Osteoblast (primary cell): Measurements from ENCODE around the gene TRIM10. TPM values are rescaled to one million over a fixed set of nuclear protein-coding genes. Genes with fewer than 3 reads are reported as not detected.
"Not testable (repeated sequence)": the region's sequence is repeated elsewhere in the genome, so short reads cannot be mapped to it uniquely, and the experiment has no call there.

Experiments
- DNase-seq: peaks from one replicate; pipeline ENCODE4 v3.0.0; 2011; ENCODE audit warnings: low spot score, mixed read lengths; ENCODE audit not compliant: insufficient read length; ENCODE audit errors: missing footprints
- H2AFZ ChIP-seq: 2 replicates; pipeline ENCODE4 v1.6.0; 2011; ENCODE audit warnings: mild to moderate bottlenecking, low read length
- H3K27ac ChIP-seq: 2 replicates; pipeline ENCODE4 v1.5.1; 2011; ENCODE audit warnings: mild to moderate bottlenecking, low read depth, low read length, moderate library complexity
- H3K27me3 ChIP-seq: 2 replicates; pipeline ENCODE4 v1.6.0; 2012; ENCODE audit warnings: mild to moderate bottlenecking, control low read depth, inconsistent platforms, low read length, moderate library complexity; ENCODE audit not compliant: insufficient read depth
- H3K36me3 ChIP-seq: 2 replicates; pipeline ENCODE4 v1.5.1; 2011; ENCODE audit warnings: mild to moderate bottlenecking, low read length, control low read depth, moderate library complexity; ENCODE audit not compliant: insufficient read depth
- H3K4me1 ChIP-seq: 2 replicates; pipeline ENCODE4 v1.5.1; 2011; ENCODE audit warnings: mild to moderate bottlenecking, low read length, control low read depth, moderate library complexity; ENCODE audit not compliant: insufficient read depth
- H3K4me2 ChIP-seq: 2 replicates; pipeline ENCODE4 v1.6.0; 2011; ENCODE audit warnings: mild to moderate bottlenecking, low read length; ENCODE audit not compliant: insufficient read depth
- H3K4me3 ChIP-seq: fragments of 200-600 bp; sonication (generic); 3 replicates; pipeline ENCODE4 v1.5.1; 2012; ENCODE audit warnings: mild to moderate bottlenecking, low read length, inconsistent platforms; ENCODE audit not compliant: insufficient read depth
- H3K79me2 ChIP-seq: 2 replicates; pipeline ENCODE4 v1.6.0; 2012; ENCODE audit warnings: mild to moderate bottlenecking, low read length, control low read depth, inconsistent platforms; ENCODE audit not compliant: insufficient read depth
- H3K9me3 ChIP-seq: 2 replicates; pipeline ENCODE4 v1.5.1; 2011; ENCODE audit warnings: low read depth, low read length, control low read depth
- H4K20me1 ChIP-seq: 2 replicates; pipeline ENCODE4 v1.6.0; 2012; ENCODE audit warnings: mild to moderate bottlenecking, low read length, control low read depth; ENCODE audit not compliant: insufficient read depth
- CTCF ChIP-seq: IDR thresholded peaks from 2 replicates; pipeline ENCODE4 v1.5.1; 2011; ENCODE audit warnings: mild to moderate bottlenecking, low read depth, low read length, moderate library complexity; ENCODE audit errors: extremely low read depth
- total RNA-seq: library from RNA; depleted of rRNA; stranded (reverse); fragments of >200 nt; gene quantifications from 2 replicates; pipeline ENCODE4 v1.2.3, GENCODE V29; 2012

The TRIM10 gene
- total RNA-seq, 1 donor, result not detected

- Histone ChIP-seq H3K36me3 (no peaks in the 10 kb centered on the region), H3K27me3 (peaks cover 59% of the 10 kb centered on the region), H4K20me1 (no peaks in the 10 kb centered on the region), H3K27ac (no peak overlapping the region), H3K4me2 (no peak overlapping the region), H3K4me1 (no peaks in the 10 kb centered on the region), H3K79me2 (no peaks in the 10 kb centered on the region), H3K9me3 (no peaks in the 10 kb centered on the region), H2AFZ (no peak overlapping the region), H3K4me3 (no peak overlapping the region)
- TF ChIP-seq CTCF, result no peak
- no peak for DNase-seq
These were observed 6.1 kb upstream of the TRIM10 start for GRCh38 chr6:30167101-30167500.

GRCh38 chr6:30165238-30165637 lies 4.2 kb upstream of the TRIM10 start:
- peaks cover 41% of the 10 kb centered on the region for H3K27me3 ChIP-seq
- DNase-seq, H3K4me3 ChIP-seq, H2AFZ ChIP-seq, H3K36me3 ChIP-seq, H4K20me1 ChIP-seq, H3K4me1 ChIP-seq, H3K4me2 ChIP-seq, H3K27ac ChIP-seq, H3K9me3 ChIP-seq, H3K79me2 ChIP-seq: not testable (repeated sequence)

- Histone ChIP-seq H3K4me3 (no peak overlapping the region), H3K4me1 (no peaks in the 10 kb centered on the region), H3K79me2 (no peaks in the 10 kb centered on the region), H3K4me2 (no peak overlapping the region), H3K27me3 (peaks cover 37% of the 10 kb centered on the region), H3K27ac (no peak overlapping the region), H2AFZ (no peak overlapping the region), H3K36me3 (no peaks in the 10 kb centered on the region), H3K9me3 (no peaks in the 10 kb centered on the region), H4K20me1 (no peaks in the 10 kb centered on the region)
- DNase-seq, result no peak
- TF ChIP-seq CTCF, result no peak
These were observed 3.7 kb upstream of the TRIM10 start for GRCh38 chr6:30164714-30165113.

- H3K4me2 ChIP-seq, result no peak overlapping the region
- H3K27ac ChIP-seq, result no peak overlapping the region
- no peaks in the 10 kb centered on the region for H3K9me3 ChIP-seq
- H3K27me3 ChIP-seq, result peaks cover 31% of the 10 kb centered on the region
- no peaks in the 10 kb centered on the region for H3K4me1 ChIP-seq
- no peaks in the 10 kb centered on the region for H4K20me1 ChIP-seq
- no peak overlapping the region for H3K4me3 ChIP-seq
- no peak overlapping the region for H2AFZ ChIP-seq
- H3K79me2 ChIP-seq, result no peaks in the 10 kb centered on the region
- no peaks in the 10 kb centered on the region for H3K36me3 ChIP-seq
- TF ChIP-seq CTCF, result no peak
- DNase-seq, result no peak
These were observed 3.1 kb upstream of the TRIM10 start for GRCh38 chr6:30163918-30164654.
